GM18517 (cell line): ENCODE data around the gene NUFIP1.
A peak's percentile ranks its signal among the peaks of the same experiment; 100 is the strongest.
"Not testable (repeated sequence)": the region's sequence is repeated elsewhere in the genome, so short reads cannot be mapped to it uniquely, and the experiment has no call there.

Source experiments
- ATAC-seq: cut with Tn5 transposase; IDR thresholded peaks from one replicate; pipeline ENCODE4 v1.9.1; 2021; ENCODE audit warnings: mild to moderate bottlenecking, moderate library complexity; ENCODE audit not compliant: unreplicated experiment

The NUFIP1 gene

GRCh38 chr13:44989071-44989889 is at the start of gene NUFIP1, which contains the start of gene GPALPP1:
Gene NUFIP1 (minus strand): TSS chr13:44989471. CDS start chr13:44989436, 35 bp downstream.
Gene GPALPP1 (plus strand): TSS chr13:44989538. CDS start chr13:44989655, 117 bp downstream.
- peak; percentile 93 for ATAC-seq

DNA sequence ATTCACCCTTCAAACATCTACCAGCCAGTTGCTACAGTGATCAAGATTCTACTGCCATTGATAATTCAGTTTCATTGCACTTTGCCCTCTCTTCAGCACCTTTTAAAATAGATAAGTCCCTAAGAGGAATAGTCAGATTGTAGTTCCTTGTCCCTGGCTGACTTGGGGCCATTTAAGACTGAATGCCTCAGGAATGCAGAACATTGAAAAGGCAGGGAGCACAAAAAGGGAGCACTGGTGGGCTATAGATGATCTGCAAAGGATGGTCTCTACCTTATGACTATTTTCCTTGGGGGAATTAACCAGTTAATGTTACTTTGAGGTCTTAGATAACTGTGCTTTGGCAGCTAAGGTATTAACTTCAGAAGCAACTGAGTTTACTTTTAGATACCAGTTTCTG is 46.9 kb upstream of the NUFIP1 start:
- ATAC-seq = no peak

GRCh38 chr13:45034342-45034741 is 45.1 kb upstream of the NUFIP1 start:
- no peak for ATAC-seq

DNA sequence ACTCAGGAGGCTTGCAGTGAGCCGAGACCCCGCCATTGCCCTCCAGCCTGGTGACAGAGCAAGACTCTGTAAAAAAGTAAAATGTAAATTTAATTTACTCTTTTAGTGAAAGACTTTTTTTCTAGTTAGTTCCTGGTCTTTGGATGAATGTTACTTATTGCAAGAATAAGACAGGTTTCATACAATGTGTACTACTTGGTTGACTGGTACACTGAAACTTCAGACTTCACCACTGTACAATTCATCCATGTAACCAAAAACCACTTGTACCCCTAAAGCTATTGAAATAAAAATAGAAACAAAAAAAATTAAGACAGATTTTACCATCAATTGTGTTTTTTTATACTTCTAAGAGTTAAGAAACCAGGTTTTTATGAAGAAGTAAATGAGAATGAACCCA is 35.6 kb upstream of the NUFIP1 start:
- ATAC-seq = no peak

- ATAC-seq = no peak
These were observed 32.0 kb upstream of the NUFIP1 start for GRCh38 chr13:45021250-45021649.

GRCh38 chr13:45019981-45020380 is 30.7 kb upstream of the NUFIP1 start:
- ATAC-seq = not testable (repeated sequence)

- no peak for ATAC-seq
These were observed 27.6 kb upstream of the NUFIP1 start for GRCh38 chr13:45016792-45017425.

- no peak for ATAC-seq
These were observed 26.0 kb upstream of the NUFIP1 start for GRCh38 chr13:45015300-45015699.

GRCh38 chr13:45011198-45011597 is 21.9 kb upstream of the NUFIP1 start:
- no peak for ATAC-seq

DNA sequence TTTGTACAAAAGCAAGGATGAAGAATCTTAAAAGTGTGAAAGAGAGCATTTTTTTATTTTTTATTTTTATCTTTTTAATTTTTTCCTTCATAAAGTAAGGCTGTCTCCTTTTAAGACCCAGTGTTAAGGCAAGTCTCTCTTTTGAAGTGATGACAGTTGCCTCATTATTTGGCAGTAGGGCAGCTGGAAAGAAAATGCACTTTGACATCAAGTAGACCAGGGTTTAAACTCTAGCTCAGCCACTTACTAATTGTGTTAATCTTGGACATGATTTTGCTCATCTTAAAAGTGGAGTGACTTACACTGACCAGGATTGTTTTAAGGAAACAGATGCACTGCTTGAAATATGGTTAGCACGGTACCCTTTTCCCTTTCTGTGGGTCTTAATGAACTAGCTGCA is 18.6 kb upstream of the NUFIP1 start:
- ATAC-seq = no peak

- ATAC-seq = no peak
These were observed 18.0 kb upstream of the NUFIP1 start for GRCh38 chr13:45007225-45007624.

DNA sequence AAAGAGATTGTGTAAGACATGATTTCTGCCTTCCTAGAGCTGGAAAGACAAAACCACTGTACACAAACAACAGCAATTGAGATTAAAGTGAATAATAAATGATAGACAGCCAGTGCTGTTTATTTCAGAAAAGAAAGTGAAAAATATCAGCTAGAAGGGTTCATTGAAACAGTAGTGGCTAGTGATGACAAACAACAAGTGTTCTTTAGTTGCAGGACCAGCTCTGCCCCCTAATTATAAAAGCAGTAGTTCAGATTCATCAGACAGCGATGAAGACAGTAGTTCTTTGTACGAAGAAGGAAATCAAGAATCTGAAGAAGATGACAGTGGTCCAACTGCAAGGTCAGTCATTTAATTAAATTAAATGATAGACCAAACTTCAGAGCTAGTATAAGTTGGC is 14.8 kb upstream of the NUFIP1 start:
- ATAC-seq = no peak

GRCh38 chr13:45003417-45003816 is 14.1 kb upstream of the NUFIP1 start:
- no peak for ATAC-seq

DNA sequence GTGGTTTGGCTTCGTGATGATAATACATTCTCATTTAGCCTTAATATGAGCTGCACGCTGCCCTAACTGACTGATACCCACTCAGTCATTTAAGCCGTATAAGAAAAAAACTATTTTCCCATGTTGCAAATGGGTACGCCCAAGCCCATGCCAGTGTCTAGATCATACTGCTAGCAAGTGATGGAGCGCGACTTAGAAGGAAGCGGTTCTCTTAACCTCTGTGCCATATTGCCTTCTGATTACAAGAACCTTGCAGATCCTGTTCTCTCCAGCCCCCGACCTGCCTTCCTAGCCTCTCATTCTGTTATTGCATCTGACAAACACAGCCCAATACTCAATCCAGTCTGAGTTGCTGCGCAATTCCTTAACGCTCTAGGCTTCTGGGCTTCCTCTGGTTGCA is 670 bp upstream of the NUFIP1 start:
- no peak for ATAC-seq

- ATAC-seq = no peak
These were observed 10.9 kb downstream of the NUFIP1 start for GRCh38 chr13:44978328-44978727.

DNA sequence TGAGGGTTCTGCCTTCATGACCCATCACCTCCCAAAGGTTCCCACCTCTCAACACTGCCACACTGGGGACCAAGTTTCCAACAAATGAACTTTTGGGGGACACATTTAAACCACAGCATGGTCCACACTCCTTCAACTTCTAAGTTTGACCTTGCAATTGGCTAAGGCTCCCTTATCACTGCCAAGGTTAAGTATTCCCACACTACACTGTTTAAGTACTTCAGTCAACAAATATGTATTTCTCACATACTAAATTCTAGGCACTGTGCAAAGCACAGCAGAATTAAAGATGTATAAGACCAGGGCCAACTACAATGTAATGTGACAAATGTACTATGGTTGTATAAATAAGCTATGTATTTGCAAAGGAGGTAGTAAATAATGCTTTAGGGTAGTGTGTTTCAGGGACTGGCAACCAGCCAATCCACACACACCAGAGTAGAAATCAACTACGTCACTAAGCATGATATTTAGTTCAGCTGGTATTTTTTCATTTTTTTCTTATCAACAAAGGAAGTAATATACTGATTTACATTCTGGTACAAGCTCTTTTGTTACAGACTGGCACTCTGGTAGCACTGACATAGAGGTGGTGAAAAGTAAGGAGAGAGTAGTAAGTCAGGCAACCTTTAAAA is 12.2 kb downstream of the NUFIP1 start:
- no peak for ATAC-seq

DNA sequence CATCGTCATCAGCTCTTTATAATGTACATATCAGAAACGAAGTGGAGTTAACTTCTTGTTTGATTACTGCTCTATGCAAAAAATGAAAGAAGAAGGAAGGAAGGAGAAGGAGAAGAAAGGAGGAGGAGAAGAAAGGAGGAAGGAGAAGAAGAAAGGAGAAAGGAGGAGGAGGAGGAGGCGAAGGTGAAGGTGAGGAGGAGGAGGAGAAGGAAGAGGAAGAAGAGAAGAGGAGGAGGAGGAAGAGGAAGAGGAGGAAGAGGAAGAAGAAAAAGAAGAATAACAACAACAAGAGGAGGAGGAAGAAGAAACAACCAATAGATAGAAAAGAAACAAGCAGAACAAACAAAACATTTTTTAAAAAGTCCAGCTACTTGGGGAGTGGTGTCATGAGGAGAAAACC is 13.1 kb downstream of the NUFIP1 start:
- no peak for ATAC-seq

DNA sequence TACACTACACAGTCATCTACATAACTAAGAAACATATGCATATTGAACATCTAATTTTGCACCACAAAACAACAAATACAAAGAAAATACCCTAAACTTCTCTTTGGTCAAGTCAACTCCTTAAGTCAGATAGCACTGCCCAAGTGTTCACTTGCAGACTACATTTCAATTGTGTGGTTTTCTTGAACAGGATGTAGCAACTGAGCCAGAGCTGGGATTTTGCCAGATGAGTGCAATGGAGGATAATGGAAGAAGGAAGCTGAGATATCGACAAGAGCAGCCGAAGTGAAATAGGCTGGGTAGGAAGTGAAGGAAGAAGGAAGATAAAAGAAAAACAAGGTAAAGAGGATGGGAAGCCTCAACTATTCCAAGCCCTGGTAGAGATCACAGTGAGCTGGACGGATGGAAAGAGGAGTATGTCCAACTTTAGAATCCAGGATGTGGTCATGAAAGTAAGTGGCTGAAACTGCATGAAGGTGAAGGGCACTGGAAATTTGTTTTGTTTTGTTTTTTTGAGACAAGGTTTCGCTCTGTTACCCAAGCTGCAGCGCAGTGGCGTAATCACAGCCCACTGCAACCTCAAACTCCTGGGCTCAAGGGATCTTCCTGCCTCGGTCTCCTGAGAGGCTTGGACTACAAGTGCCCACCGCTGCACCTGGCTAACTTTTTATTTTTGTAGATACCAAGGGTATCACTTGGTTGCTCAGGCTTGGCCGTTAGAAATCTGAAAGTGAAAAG is 15.0 kb downstream of the NUFIP1 start:
- no peak for ATAC-seq

- ATAC-seq = no peak
These were observed 16.2 kb downstream of the NUFIP1 start for GRCh38 chr13:44972956-44973581.

GRCh38 chr13:44971656-44972595 is 17.3 kb downstream of the NUFIP1 start:
- ATAC-seq = no peak
